PC-3 (cell line): ENCODE measurements around the gene HS3ST2. TPM values are rescaled to one million over a fixed set of nuclear protein-coding genes. Genes with fewer than 3 reads are reported as not detected.

Experiments used
- ATAC-seq: fragments of 200-7000 bp; cut with Tn5 transposase; 2 replicates; pipeline ENCODE4 v1.9.1; 2020; ENCODE audit warnings: mild to moderate bottlenecking, moderate library complexity
- BruUV-seq: library from RNA; stranded (reverse); fragments of 400-500 nt; replicated peaks from 2 replicates; lab custom pipeline; 2021; lab: Mats Ljungman, UMichigan
- CTCF ChIA-PET: fragments of 300-600 bp; sonication (Branson Sonifier 250); formaldehyde crosslinking; loops from one replicate; lab custom pipeline; 2022; ENCODE audit warnings: antibody characterized with exemption; lab: Charles Lee
- POLR2A ChIA-PET: fragments of 300-600 bp; sonication (Branson Sonifier 250); formaldehyde crosslinking; loops from one replicate; lab custom pipeline; 2022; ENCODE audit warnings: antibody characterized with exemption; ENCODE audit not compliant: unreplicated experiment; lab: Charles Lee
- DNase-seq: peaks from one replicate; pipeline ENCODE4 v3.0.0-alpha.2; 2015
- H2AFZ ChIP-seq: fragments of 300-600 bp; sonication (generic); 2 replicates; pipeline ENCODE4 v1.6.0; 2016; ENCODE audit warnings: antibody characterized with exemption, low read length
- H3F3A ChIP-seq: fragments of 300-600 bp; sonication (generic); one replicate; pipeline ENCODE4 v1.6.0; 2017; ENCODE audit warnings: antibody characterized with exemption, low read length, control low read depth, mild to moderate bottlenecking; ENCODE audit not compliant: unreplicated experiment
- H3K27ac ChIP-seq: fragments of 300-600 bp; sonication (generic); 2 replicates; pipeline ENCODE4 v1.5.1; 2016; ENCODE audit warnings: mild to moderate bottlenecking, low read length
- H3K27me3 ChIP-seq: fragments of 300-600 bp; sonication (generic); 2 replicates; pipeline ENCODE4 v1.6.1; 2016; ENCODE audit warnings: low read length, mixed read lengths
- H3K36me3 ChIP-seq: fragments of 300-600 bp; sonication (generic); 2 replicates; pipeline ENCODE4 v1.6.1; 2016; ENCODE audit warnings: low read depth, mixed run types, low read length, mixed read lengths
- H3K4me1 ChIP-seq: fragments of 300-600 bp; sonication (generic); 2 replicates; pipeline ENCODE4 v1.5.1; 2016; ENCODE audit warnings: low read length; ENCODE audit not compliant: insufficient read depth
- H3K4me2 ChIP-seq: fragments of 300-600 bp; sonication (generic); 2 replicates; pipeline ENCODE4 v1.6.0; 2016; ENCODE audit warnings: low read length
- H3K4me3 ChIP-seq: fragments of 300-600 bp; sonication (generic); 2 replicates; pipeline ENCODE4 v1.5.1; 2016; ENCODE audit warnings: mild to moderate bottlenecking, low read length, mixed read lengths
- H3K79me2 ChIP-seq: fragments of 300-600 bp; sonication (generic); 2 replicates; pipeline ENCODE4 v1.6.1; 2017; ENCODE audit warnings: low read length, mixed read lengths
- H3K9ac ChIP-seq: fragments of 300-600 bp; sonication (generic); 2 replicates; pipeline ENCODE4 v1.6.0; 2016; ENCODE audit warnings: mild to moderate bottlenecking, low read length
- H3K9me2 ChIP-seq: fragments of 300-600 bp; sonication (generic); replicated peaks from 2 replicates; pipeline ENCODE4 v1.6.1; 2016; ENCODE audit warnings: mixed run types, low read length, mixed read lengths
- H3K9me3 ChIP-seq: fragments of 300-600 bp; sonication (generic); 2 replicates; pipeline ENCODE4 v1.6.1; 2016; ENCODE audit warnings: low read length, mixed read lengths
- H4K20me1 ChIP-seq: fragments of 300-600 bp; sonication (generic); 2 replicates; pipeline ENCODE4 v1.6.1; 2016; ENCODE audit warnings: low read length, mixed read lengths
- EZH2 ChIP-seq: fragments of 300-600 bp; sonication (generic); IDR thresholded peaks from one replicate; pipeline ENCODE4 v1.6.1; 2017; ENCODE audit warnings: antibody characterized with exemption, mild to moderate bottlenecking, low read length; ENCODE audit not compliant: unreplicated experiment
- EZH2phosphoT487 ChIP-seq: fragments of 300-600 bp; sonication (generic); IDR thresholded peaks from 2 replicates; pipeline ENCODE4 v1.6.1; 2018; ENCODE audit warnings: mild to moderate bottlenecking, antibody characterized with exemption, low read length, borderline replicate concordance
- intact Hi-C: fragments of 100-400 bp; cut with micrococcal nuclease; formaldehyde crosslinking; loops from 2 replicates; pipeline ENCODE4 v1.9.0; 2023
- total RNA-seq: library from RNA; depleted of rRNA; stranded (reverse); fragments of >200 nt; gene quantifications from 2 replicates; pipeline ENCODE4 v1.2.3, GENCODE V29; 2014
- TF ChIP-seq, protein P1 (sequence below): fragments of 300-600 bp; sonication (generic); conservative IDR thresholded peaks from 2 replicates; pipeline ENCODE4 v1.5.1; 2017; ENCODE audit warnings: antibody characterized with exemption, low read depth, mild to moderate bottlenecking, low read length

The HS3ST2 gene
- total RNA-seq, 1 experiment from 2014 or later, result not detected

- no peak for DNase-seq
- H3K36me3 ChIP-seq, result no peaks in the 10 kb centered on the region
- ChIA-PET POLR2A (no interaction called here), CTCF (no interaction called here)
- H3K4me3 ChIP-seq, result no peak overlapping the region
- TF ChIP-seq EZH2phosphoT487 (no peak), EZH2 (no peak)
- TF ChIP-seq, protein P1, sequence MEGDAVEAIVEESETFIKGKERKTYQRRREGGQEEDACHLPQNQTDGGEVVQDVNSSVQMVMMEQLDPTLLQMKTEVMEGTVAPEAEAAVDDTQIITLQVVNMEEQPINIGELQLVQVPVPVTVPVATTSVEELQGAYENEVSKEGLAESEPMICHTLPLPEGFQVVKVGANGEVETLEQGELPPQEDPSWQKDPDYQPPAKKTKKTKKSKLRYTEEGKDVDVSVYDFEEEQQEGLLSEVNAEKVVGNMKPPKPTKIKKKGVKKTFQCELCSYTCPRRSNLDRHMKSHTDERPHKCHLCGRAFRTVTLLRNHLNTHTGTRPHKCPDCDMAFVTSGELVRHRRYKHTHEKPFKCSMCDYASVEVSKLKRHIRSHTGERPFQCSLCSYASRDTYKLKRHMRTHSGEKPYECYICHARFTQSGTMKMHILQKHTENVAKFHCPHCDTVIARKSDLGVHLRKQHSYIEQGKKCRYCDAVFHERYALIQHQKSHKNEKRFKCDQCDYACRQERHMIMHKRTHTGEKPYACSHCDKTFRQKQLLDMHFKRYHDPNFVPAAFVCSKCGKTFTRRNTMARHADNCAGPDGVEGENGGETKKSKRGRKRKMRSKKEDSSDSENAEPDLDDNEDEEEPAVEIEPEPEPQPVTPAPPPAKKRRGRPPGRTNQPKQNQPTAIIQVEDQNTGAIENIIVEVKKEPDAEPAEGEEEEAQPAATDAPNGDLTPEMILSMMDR, result no peak
- no TSS peak for BruUV-seq
- intact Hi-C loops, result no loop called here
- peaks cover 44% of the 10 kb centered on the region for H3K27me3 ChIP-seq
- no peaks in the 10 kb centered on the region for H3K9me3 ChIP-seq
- H3K27ac ChIP-seq, result no peak overlapping the region
- H2AFZ ChIP-seq, result no peak overlapping the region
- no peaks in the 10 kb centered on the region for H3K79me2 ChIP-seq
- no peaks in the 10 kb centered on the region for H4K20me1 ChIP-seq
- H3K9ac ChIP-seq, result no peak overlapping the region
- no peaks in the 10 kb centered on the region for H3K9me2 ChIP-seq
- no peaks in the 10 kb centered on the region for H3F3A ChIP-seq
- ATAC-seq, result no peak
- no peaks in the 10 kb centered on the region for H3K4me1 ChIP-seq
- H3K4me2 ChIP-seq, result no peak overlapping the region
Measured at GRCh38 chr16:22912654-22913053, 98.7 kb downstream of the HS3ST2 start.

DNA sequence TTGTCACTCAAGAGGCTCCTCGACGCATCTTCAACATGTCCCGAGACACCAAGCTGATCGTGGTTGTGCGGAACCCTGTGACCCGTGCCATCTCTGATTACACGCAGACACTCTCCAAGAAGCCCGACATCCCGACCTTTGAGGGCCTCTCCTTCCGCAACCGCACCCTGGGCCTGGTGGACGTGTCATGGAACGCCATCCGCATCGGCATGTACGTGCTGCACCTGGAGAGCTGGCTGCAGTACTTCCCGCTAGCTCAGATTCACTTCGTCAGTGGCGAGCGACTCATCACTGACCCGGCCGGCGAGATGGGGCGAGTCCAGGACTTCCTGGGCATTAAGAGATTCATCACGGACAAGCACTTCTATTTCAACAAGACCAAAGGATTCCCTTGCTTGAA, 101.0 kb downstream of the HS3ST2 start:
- Histone ChIP-seq H3K27me3 (peaks cover 34% of the 10 kb centered on the region), H4K20me1 (no peaks in the 10 kb centered on the region), H3K36me3 (no peaks in the 10 kb centered on the region), H3K4me2 (no peak overlapping the region), H3K9me2 (no peaks in the 10 kb centered on the region), H3F3A (no peaks in the 10 kb centered on the region), H3K4me1 (no peaks in the 10 kb centered on the region), H3K79me2 (no peaks in the 10 kb centered on the region), H3K9ac (no peak overlapping the region), H2AFZ (no peak overlapping the region), H3K9me3 (no peaks in the 10 kb centered on the region), H3K27ac (no peak overlapping the region), H3K4me3 (no peak overlapping the region)
- intact Hi-C loops, result no loop called here
- ATAC-seq, result no peak
- no peak for DNase-seq
- ChIA-PET POLR2A (no interaction called here), CTCF (no interaction called here)
- TF ChIP-seq EZH2, result no peak
- no peak for TF ChIP-seq EZH2phosphoT487
- TF ChIP-seq, protein P1, result no peak
- no TSS peak for BruUV-seq

- Histone ChIP-seq H3K9ac (no peak overlapping the region), H3K4me3 (no peak overlapping the region), H3K27me3 (peaks cover 63% of the 10 kb centered on the region), H2AFZ (no peak overlapping the region), H3K9me3 (no peaks in the 10 kb centered on the region), H3K4me2 (no peak overlapping the region), H3K36me3 (no peaks in the 10 kb centered on the region), H3K9me2 (no peaks in the 10 kb centered on the region), H3F3A (no peaks in the 10 kb centered on the region), H3K4me1 (no peaks in the 10 kb centered on the region), H4K20me1 (no peaks in the 10 kb centered on the region), H3K27ac (no peak overlapping the region), H3K79me2 (no peaks in the 10 kb centered on the region)
- no TSS peak for BruUV-seq
- DNase-seq, result no peak
- intact Hi-C loops, result no loop called here
- TF ChIP-seq EZH2phosphoT487, result no peak
- TF ChIP-seq, protein P1, result no peak
- TF ChIP-seq EZH2, result no peak
- CTCF ChIA-PET, result no interaction called here
- ATAC-seq, result no peak
- POLR2A ChIA-PET, result no interaction called here
Measured at GRCh38 chr16:22923491-22923890, 109.5 kb downstream of the HS3ST2 start.
